Pancreas (tissue), 10 donors: ENCODE measurements around the gene SNAPC4. TPM values are rescaled to one million over a fixed set of nuclear protein-coding genes. Genes with fewer than 3 reads are reported as not detected.
A peak's percentile ranks its signal among the peaks of the same experiment; 100 is the strongest.

ENCODE experiments used
- ATAC-seq, 4 donors: fragments of 200-7000 bp; cut with Tn5 transposase; one replicate each; pipeline versions ENCODE4 v1.8.0 to v1.9.1; 2020; ENCODE audit warnings: mild to moderate bottlenecking in 4 of 4, moderate library complexity in 4 of 4
- DNase-seq, 6 donors: peaks; one replicate each; pipeline ENCODE4 v3.0.0-alpha.2; 2020
- FAIRE-seq: peaks from 2 replicates; lab custom pipeline; 2012; peaks lifted over from hg19 to GRCh38; lab: Jason Lieb, UNC
- H3K27ac ChIP-seq, 4 donors: fragments of 200-600 bp; sonication (generic); 1 replicate in 3 of 4; 2 replicates in 1 of 4; pipeline versions ENCODE4 v1.5.0 to v1.8.0; 2020
- H3K27me3 ChIP-seq, 4 donors: fragments of 200-600 bp; one replicate each; pipeline ENCODE4 v1.8.0; 2021
- H3K36me3 ChIP-seq, 3 donors: fragments of 200-600 bp; sonication (generic) in 1 of 3; one replicate each; pipeline versions ENCODE4 v1.5.0 to v1.8.0; 2020 to 2021
- H3K4me1 ChIP-seq, 3 donors: fragments of 200-600 bp; one replicate each; pipeline ENCODE4 v1.8.0; 2021
- H3K4me3 ChIP-seq, 4 donors: fragments of 200-600 bp; sonication (generic) in 2 of 4; one replicate each; pipeline versions ENCODE4 v1.5.0 to v1.8.0; 2020 to 2021
- H3K9me3 ChIP-seq, 4 donors: fragments of 200-600 bp; one replicate each; pipeline ENCODE4 v1.8.0; 2021
- WGBS, 2 donors: extraction: QIAGEN DNeasy Blood & Tissue Kit; methylation state at CpG; one replicate each; pipeline ENCODE4 v1.1.7; 2013; 5-methylcytosine and 5-hydroxymethylcytosine counted together
- intact Hi-C, 3 donors: fragments of 100-400 bp; cut with DNase I; formaldehyde crosslinking; loops; one replicate each; pipeline versions ENCODE4 v1.11.1 to v1.14.2; 2022
- polyA plus RNA-seq, 2 donors: library from polyadenylated mRNA; stranded (reverse); fragments of 200-250 nt; gene quantifications; one replicate each; pipeline ENCODE4 v1.2.3, GENCODE V29; 2013
- total RNA-seq, 6 donors: library from RNA; stranded (reverse); fragmentation: NEBNext Ultra II Directional in 4 of 6; extraction: Animal tissue kit (Norgen Biotek cat#: 25700) in 4 of 6; gene quantifications; one replicate each; pipeline versions ENCODE4 v1.2.1 to v1.2.4, GENCODE V29; 2021 to 2023
- TF ChIP-seq, protein P1 (sequence below), 4 donors: fragments of 200-600 bp; sonication (generic) in 3 of 4; IDR thresholded peaks; one replicate each; pipeline versions ENCODE4 v1.5.0 to v1.8.0; 2021; ENCODE audit warnings: antibody characterized with exemption in 4 of 4
- donor health status: healthy with polysubstance abuse.
- donor health status: DM: no; HTN: no; CAD: no; lungs with moderate emphysema.
- donor health status: DM: no; HTN: no; CAD: no.
- donor health status: control.
- donor health status: control.
- donor health status: Bipolar disorder and iron deficiency.
- donor health status: DM: yes; HTN: yes; CAD: no.
- donor health status: DM: no; HTN: no; CAD: no.
- donor health status: DM: no; HTN: no; CAD: no.
- donor health status: DM: yes; HTN: yes; CAD: no.

Gene SNAPC4, protein sequence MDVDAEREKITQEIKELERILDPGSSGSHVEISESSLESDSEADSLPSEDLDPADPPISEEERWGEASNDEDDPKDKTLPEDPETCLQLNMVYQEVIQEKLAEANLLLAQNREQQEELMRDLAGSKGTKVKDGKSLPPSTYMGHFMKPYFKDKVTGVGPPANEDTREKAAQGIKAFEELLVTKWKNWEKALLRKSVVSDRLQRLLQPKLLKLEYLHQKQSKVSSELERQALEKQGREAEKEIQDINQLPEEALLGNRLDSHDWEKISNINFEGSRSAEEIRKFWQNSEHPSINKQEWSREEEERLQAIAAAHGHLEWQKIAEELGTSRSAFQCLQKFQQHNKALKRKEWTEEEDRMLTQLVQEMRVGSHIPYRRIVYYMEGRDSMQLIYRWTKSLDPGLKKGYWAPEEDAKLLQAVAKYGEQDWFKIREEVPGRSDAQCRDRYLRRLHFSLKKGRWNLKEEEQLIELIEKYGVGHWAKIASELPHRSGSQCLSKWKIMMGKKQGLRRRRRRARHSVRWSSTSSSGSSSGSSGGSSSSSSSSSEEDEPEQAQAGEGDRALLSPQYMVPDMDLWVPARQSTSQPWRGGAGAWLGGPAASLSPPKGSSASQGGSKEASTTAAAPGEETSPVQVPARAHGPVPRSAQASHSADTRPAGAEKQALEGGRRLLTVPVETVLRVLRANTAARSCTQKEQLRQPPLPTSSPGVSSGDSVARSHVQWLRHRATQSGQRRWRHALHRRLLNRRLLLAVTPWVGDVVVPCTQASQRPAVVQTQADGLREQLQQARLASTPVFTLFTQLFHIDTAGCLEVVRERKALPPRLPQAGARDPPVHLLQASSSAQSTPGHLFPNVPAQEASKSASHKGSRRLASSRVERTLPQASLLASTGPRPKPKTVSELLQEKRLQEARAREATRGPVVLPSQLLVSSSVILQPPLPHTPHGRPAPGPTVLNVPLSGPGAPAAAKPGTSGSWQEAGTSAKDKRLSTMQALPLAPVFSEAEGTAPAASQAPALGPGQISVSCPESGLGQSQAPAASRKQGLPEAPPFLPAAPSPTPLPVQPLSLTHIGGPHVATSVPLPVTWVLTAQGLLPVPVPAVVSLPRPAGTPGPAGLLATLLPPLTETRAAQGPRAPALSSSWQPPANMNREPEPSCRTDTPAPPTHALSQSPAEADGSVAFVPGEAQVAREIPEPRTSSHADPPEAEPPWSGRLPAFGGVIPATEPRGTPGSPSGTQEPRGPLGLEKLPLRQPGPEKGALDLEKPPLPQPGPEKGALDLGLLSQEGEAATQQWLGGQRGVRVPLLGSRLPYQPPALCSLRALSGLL (N-terminal part only)
- total RNA-seq (1 to 10 TPM; 3.8 to 6.4 (median 4.7) TPM), polyA plus RNA-seq (10 to 100 TPM; 18.1 to 22.0 TPM)

DNA sequence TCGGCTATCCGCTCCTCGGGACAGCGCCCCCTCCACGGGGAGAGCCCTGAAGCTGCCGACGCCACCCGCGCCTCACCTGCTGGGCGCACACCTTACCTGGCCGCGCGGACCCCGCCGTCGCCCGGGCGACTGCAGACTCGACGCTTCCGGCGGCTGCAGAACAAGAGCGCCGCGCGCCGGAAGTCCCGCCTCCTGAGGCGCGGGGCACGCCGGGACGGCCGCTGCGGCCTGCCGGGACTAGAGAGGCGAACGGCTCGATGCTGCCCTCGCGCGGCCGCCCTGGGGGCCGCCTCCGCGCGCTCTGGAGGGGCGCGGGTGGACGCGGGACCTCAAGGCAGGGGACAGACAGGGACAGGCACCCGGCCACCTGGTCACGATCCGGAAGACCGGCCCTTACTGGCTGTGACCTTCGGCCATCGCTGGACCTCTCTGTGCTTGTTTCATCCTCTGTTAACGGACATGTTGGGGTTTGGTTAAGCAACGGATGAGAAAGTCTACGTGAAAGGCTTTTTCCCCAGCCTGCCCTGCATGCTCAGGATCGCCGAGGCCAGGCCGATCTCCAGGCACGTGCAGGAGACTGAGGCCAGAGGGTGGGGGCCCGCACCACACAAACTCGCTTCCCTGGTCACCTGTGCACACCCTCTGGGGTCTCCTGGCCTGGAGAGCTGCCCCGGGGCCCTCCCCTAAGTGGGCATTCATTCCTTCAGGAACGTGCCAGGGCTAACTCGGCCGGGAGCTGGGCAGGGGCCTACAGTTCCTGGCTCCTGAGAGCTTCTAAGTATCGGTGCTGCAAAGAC is at the start of gene SNAPC4:
Gene SNAPC4, minus strand, starts transcription at position 133 of the 797 bp plus-strand sequence. CDS start 1,742 bp downstream, outside the sequence.
- DNase-seq (peak; percentile 75 to 97 (median 91)), FAIRE-seq (no peak), ATAC-seq (peak; percentile 95 to 98 (median 96))
- H3K4me1 ChIP-seq = peaks cover 0 to 11% (median 7%) of the 10 kb centered on the region in 3 donors
- TF ChIP-seq, protein P1, sequence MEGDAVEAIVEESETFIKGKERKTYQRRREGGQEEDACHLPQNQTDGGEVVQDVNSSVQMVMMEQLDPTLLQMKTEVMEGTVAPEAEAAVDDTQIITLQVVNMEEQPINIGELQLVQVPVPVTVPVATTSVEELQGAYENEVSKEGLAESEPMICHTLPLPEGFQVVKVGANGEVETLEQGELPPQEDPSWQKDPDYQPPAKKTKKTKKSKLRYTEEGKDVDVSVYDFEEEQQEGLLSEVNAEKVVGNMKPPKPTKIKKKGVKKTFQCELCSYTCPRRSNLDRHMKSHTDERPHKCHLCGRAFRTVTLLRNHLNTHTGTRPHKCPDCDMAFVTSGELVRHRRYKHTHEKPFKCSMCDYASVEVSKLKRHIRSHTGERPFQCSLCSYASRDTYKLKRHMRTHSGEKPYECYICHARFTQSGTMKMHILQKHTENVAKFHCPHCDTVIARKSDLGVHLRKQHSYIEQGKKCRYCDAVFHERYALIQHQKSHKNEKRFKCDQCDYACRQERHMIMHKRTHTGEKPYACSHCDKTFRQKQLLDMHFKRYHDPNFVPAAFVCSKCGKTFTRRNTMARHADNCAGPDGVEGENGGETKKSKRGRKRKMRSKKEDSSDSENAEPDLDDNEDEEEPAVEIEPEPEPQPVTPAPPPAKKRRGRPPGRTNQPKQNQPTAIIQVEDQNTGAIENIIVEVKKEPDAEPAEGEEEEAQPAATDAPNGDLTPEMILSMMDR (IDR thresholded peaks at IDR 0.05) = peak; percentile 88 to 98 (median 94)
- intact Hi-C loops = loop anchor here in 1 of 3 donors (5.0 kb wide), 1 partner anchor 232 kb away; no protein-coding TSS in a partner anchor
- H3K36me3 ChIP-seq = peaks cover 0 to 14% (median 8%) of the 10 kb centered on the region in 3 donors
- H3K4me3 ChIP-seq = peak within 1 kb of the TSS; percentile 89 to 99 (median 95)
- WGBS, 2 donors = 4 to 5% methylated on average over 58 to 71 of the region's 71 CpGs
- H3K9me3 ChIP-seq = no peaks in the 10 kb centered on the region
- H3K27me3 ChIP-seq = no peaks in the 10 kb centered on the region
- no peak within 1 kb of the TSS for H3K27ac ChIP-seq

DNA sequence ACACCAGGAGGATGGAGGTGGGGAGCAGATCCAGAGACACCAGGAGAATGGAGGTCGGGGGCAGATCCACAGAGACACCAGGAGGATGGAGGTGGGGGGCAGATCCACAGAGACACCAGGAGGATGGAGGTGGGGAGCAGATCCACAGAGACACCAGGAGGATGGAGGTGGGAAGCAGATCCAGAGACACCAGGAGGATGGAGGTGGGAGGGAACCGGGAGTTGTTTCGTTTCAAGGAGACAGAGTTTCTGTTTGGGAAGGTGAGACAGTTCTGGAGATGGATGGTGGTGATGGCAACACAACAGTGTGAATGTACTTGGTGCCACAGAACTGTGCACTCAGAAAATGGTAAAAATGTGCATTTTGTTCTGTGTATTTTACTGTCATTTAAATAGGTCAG is 48.7 kb upstream of the SNAPC4 start:
- no peaks in the 10 kb centered on the region for H3K27me3 ChIP-seq
- no peaks in the 10 kb centered on the region for H3K4me1 ChIP-seq
- DNase-seq (no peak), FAIRE-seq (no peak), ATAC-seq (no peak)
- intact Hi-C loops = no loop called here
- TF ChIP-seq, protein P1 (IDR thresholded peaks at IDR 0.05) = no peak
- WGBS, 2 donors = 79 to 89% methylated on average over 3 of the region's 3 CpGs
- no peak overlapping the region for H3K4me3 ChIP-seq
- H3K36me3 ChIP-seq = peaks cover 3 to 82% (median 43%) of the 10 kb centered on the region in 3 donors
- H3K27ac ChIP-seq = no peak overlapping the region
- H3K9me3 ChIP-seq = no peaks in the 10 kb centered on the region

DNA sequence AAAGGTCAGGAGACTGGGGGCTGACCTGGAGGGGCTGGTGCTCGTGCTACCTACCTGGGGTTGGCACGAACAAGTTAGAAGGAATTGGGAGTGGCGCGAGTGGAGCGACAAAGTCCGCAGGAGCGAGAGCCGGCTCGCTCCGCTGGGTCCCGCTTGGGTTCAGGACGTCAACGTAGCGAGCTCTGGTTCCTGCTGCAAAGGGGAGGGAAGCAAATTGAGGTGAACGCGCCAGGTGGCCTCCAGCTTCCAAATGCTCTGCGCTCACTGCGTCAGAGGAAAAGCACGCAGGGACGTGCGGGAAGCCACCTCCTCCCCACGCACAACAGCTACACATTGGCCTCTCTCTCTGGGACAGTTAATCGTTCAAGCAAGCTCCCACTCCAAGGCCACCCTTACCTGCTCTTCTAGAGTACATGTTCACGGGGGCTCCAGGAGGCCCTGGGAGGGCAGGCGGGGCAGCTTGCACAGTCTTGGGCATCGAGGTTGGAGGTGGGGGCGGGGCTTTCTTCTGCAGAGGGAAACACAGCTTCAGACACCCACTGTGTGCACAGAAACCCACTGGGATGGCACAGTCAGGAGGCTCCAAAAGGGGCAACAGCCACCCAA is 47.3 kb upstream of the SNAPC4 start:
- Histone ChIP-seq H3K36me3 (peaks cover 3 to 89% (median 53%) of the 10 kb centered on the region in 3 donors), H3K27me3 (no peaks in the 10 kb centered on the region), H3K27ac (no peak overlapping the region), H3K9me3 (no peaks in the 10 kb centered on the region), H3K4me3 (no peak overlapping the region), H3K4me1 (no peaks in the 10 kb centered on the region)
- ATAC-seq (no peak), DNase-seq (no peak), FAIRE-seq (no peak)
- intact Hi-C loops = no loop called here
- WGBS, 2 donors = 93 to 94% methylated on average over 27 of the region's 27 CpGs
- TF ChIP-seq, protein P1 (IDR thresholded peaks at IDR 0.05) = no peak

DNA sequence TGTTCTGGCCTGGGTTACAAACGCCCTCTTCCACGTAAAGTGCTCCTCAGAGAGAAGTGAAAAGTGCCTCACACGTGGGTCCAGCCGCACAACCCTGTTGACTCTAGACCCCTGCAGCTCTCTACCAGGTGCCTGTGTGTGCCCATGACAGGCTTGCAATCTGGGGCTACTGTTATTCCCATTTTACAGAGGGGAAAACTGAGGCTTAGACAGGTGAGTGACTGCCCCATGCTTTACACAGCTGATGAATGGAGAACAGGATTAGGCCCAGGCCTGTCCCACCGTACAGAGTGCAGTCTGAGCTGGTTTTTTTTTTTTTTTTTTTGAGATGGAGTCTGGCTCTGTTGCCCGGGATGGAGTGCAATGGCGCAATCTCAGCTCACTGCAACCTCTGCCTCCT is 45.8 kb upstream of the SNAPC4 start:
- Histone ChIP-seq H3K27ac (no peak overlapping the region), H3K36me3 (peaks cover 3 to 87% (median 46%) of the 10 kb centered on the region in 3 donors), H3K4me1 (no peaks in the 10 kb centered on the region), H3K9me3 (no peaks in the 10 kb centered on the region), H3K27me3 (no peaks in the 10 kb centered on the region), H3K4me3 (no peak overlapping the region)
- intact Hi-C loops = no loop called here
- 89 to 92% methylated on average over 7 of the region's 7 CpGs for WGBS, 2 donors
- ATAC-seq (no peak), DNase-seq (no peak), FAIRE-seq (no peak)
- TF ChIP-seq, protein P1 (IDR thresholded peaks at IDR 0.05) = no peak
